Suppressor macrophage (primary cell): Measurements from ENCODE around the gene GRIP1.
A peak's percentile ranks its signal among the peaks of the same experiment; 100 is the strongest.

Experiments used
- DNase-seq, 4 experiments: peaks; one replicate each; pipeline ENCODE4 v3.0.0-alpha.2; 2020 to 2022

GRIP1 gene

DNA sequence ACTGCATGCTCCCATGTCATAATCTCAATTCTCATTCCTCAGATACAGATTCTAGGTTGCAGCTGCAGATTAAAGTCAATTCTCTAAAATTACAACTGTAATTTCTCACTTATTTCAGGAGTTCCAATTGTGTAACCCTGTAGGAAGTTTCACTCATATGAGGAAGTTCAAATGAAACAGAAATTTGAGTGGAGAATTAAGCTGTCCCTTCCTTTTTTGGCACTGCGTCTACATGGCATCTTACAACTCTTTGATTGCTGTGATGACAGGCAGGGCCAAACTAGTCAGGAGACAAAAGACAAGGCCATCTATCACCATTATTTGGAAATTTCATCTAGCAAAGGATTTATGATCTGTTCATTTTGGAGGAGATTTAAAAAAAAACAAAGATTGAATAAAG lies 13.3 kb upstream of the GRIP1 start:
- peak; percentile 46 to 81 (median 64) for DNase-seq

DNA sequence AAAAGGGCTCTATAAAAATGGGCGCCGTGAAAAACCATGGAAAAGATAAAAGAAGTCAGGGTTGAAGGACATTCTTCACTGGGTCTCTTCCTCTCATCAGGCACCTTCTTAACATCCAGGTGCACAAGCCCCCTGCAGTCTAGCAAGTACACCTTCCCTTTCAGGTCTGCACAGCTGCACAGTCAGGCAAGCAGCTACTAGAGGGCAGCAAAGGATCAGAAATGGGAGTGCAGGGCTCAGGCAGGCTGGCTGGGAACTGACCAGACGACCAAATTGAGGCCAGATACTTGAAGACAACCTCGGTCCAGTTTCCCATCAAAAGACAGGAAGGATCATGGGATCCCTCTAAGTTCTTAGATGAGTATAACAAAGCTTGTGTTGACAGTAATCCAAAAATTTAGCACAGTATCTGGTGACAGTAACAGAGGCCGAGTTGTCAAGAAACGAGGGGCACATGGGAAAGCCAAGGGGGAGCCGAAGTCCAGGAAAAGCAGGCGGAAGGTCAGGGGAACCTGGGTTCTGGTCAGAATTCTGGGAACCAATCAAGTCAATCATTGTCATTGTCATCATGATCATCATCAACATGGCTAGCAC lies 10.1 kb upstream of the GRIP1 start:
- peak; percentile 42 to 56 (median 48) for DNase-seq

- peak in 1 of 4 experiments; percentile 6 for DNase-seq
Observed at GRCh38 chr12:66684222-66684621, 5.3 kb upstream of the GRIP1 start.

GRCh38 chr12:66683822-66684221 lies 4.9 kb upstream of the GRIP1 start:
- DNase-seq = no peak

DNA sequence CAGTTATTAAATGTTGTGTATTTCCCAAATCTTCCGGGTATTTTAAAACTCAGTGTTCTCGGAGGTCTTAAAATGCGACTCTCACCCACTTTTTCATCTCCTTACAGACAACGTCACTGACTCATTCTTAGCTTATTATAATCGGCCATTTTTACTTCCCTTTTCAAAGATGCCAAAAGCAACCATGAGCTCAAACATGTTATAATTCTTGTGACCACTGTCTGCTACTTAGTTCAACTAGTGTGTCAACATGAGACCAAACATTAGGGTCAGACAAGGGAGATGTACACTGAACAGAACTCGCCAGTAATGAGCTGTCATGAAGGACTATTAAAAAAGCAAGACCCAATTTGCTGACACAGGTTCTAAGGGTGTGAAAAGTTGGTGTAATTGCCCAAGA lies 4.2 kb upstream of the GRIP1 start:
- DNase-seq = peak in 2 of 4 experiments; percentile 14 to 23

- DNase-seq = no peak
Observed at GRCh38 chr12:66679461-66680084, 697 bp upstream of the GRIP1 start.

DNA sequence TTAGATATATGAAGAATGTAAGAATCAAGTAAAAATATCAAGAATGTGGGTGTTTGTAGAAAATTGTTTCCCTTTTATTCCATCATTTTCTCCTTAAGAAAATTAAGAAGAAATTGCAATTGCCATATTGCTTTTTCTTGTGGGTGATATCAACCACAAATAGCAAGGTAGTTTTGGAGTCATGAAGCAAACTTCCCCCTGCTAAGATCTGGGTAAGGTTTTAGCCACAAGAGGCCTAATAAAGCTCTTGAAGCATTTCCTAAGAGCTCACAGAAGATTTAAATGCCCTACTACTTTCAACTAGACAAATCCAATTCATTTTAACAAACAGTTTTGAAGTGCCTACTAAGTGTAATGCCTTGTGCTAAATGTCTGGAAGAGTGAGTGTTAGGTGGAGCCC lies 2.6 kb downstream of the GRIP1 start:
- DNase-seq = no peak

DNA sequence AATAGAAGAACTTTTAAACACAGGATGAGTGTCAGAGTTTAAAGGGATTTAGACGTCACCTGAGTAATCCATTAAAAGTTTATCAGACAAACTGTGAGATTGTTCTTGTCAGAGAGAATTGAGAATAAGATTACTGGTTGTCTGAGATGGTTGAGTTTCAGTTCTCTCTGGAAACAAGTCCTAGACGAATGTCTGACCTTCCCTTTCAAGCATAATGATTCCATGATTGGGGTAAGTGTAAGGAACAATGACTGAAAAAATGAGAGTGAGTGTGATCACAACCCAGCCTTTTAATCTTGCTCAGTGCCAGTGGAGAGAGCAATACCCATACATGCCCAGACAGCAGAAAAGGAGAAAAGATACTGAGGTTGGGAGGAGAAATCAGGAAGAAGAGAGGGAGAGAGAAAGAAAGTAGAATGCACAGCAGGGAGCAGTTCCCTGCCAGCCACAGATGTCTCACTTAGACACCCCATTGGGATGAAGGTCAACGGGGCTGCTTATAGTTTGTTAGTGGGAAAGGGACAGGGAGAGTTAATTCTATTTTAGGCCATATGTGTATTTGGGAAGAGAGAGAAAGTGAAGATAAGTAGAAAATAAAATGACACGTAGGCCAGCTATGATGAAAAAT lies 4.3 kb downstream of the GRIP1 start:
- DNase-seq = no peak

DNA sequence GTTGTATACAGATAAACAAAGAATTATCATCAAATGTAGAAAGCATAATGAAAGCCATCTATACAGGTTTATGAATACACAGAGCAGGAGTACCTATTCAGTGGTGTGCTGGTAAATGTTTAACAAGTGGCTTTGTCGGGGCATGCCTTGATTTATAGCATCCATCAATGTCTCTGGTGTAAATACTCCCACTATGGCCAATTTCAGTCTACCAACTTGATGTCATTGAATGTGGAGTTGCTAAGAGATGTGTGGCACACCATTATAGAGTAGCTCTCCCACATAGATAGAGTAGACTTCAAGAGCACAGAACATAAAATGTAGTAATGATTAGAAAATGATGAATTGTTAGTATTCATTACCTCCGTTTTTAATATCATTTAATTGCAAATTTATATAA lies 9.3 kb downstream of the GRIP1 start:
- no peak for DNase-seq

DNA sequence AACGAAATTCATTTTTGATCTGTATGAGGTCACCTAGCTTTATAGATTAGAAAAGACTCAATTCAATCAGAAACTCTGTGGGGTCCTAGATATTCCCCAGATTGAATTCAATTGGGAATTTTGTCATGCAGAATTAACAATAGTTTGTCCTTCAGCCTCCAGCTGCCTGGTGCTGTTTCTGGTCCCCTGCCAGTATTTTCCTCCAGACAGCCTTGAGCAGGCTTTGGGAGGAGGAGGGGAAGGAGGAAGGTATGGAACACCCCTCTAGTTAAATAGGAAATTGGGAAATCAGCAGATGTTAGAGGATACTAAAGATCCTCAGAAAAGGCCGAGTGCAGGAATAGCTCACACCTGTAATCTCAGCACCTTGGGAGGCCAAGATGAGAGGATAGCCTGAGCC lies 10.6 kb downstream of the GRIP1 start:
- DNase-seq = no peak

DNA sequence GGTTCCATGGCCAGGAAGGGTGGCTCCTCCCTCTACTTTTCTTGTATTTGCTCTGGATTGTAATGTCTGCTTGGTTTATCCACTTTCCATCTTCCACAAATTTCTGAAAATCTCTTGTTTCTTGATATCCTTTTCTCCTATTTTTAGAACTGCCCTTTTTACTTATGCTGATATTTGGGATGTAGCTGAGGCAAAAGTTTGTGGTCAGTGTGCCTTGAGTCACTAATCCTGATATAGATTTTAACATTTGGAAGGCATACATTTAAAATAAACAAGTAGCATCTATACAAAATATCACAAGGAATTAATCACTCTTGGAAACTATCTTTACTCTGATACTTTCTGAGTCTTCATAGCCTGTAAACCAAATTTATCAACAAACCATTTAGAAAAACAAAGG lies 11.0 kb downstream of the GRIP1 start:
- DNase-seq = no peak

GRCh38 chr12:66666481-66666880 lies 12.4 kb downstream of the GRIP1 start:
- DNase-seq = no peak

GRCh38 chr12:66665435-66665985 lies 13.4 kb downstream of the GRIP1 start:
- no peak for DNase-seq

DNA sequence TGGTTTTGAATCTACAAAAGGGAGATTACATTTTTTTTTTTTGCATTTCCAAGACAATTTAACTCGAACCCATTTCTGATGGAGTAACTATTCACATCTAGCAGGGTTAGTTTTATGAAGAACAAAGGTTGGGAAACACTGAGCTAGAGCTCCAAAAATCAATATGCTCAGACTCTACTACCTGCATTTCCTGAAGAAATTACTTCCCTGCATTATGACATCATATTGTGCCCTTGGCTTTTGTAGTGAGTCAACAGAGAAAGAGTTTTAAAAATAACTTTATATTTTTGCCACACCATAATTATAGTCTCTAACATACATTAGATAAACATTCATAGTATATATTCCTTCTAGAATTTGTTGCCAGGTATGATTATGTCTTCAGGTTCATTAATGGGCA lies 14.8 kb downstream of the GRIP1 start:
- DNase-seq = no peak

- no peak for DNase-seq
Observed at GRCh38 chr12:66663611-66664010, 15.3 kb downstream of the GRIP1 start.

DNA sequence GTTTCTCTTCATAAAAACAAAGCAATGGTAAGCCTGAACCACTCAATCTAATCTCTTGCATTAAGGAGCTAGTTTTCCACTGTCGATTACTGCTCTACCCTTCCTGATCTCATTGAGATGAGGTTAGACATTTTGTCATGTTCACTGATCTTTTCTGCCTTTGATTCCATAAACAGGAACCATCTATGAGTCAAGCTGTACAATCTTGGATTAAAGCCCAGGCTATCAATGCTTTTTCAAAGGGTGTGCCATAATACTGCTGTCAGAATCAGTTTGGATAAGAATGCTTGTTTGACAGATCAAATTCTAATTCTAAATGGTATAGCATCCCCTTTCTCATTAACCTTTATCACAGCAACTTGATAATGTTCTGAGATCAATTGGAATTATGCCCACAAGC lies 16.1 kb downstream of the GRIP1 start:
- peak in 3 of 4 experiments; percentile 14 to 54 (median 19) for DNase-seq

DNA sequence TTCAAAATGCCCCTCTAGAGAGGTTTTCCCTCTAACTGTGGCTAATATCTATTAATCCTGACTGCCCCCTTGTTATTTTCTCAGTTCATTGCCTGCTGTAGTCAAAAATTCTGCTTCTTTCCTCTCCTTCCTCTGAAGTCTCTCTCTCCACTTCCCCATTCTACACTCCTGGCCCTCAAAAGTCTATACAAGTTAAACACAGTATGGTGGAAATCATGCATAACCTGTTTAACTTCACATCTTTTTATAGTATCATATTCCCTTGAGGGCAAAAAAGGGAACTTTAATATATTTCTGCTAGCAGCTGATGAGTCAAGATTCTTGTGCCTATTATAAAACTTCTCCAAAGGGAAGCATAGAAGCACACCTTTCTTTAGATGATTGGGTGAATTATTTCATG lies 16.7 kb downstream of the GRIP1 start:
- DNase-seq = peak in 2 of 4 experiments; percentile 17 to 36

DNA sequence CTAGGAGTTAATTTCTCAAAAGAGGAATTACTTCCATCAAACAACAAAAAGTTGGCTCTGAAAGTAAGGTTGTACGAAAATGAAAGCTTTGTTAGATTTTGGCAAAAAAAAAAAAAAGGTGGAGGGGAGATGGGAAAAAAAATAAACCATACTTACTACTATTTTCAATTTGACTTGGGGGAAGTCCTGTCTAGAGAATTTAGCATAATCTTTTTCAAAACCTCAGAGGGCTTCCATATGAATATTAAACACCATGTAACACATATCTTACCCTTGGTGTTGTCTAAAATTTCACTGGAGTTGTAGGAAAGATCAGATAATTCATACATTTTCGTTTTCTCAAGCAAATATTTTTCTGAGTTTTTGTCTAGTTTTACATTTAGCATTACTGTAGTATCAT lies 17.5 kb downstream of the GRIP1 start:
- DNase-seq = no peak

GRCh38 chr12:66653796-66654195 lies 25.1 kb downstream of the GRIP1 start:
- DNase-seq = no peak

DNA sequence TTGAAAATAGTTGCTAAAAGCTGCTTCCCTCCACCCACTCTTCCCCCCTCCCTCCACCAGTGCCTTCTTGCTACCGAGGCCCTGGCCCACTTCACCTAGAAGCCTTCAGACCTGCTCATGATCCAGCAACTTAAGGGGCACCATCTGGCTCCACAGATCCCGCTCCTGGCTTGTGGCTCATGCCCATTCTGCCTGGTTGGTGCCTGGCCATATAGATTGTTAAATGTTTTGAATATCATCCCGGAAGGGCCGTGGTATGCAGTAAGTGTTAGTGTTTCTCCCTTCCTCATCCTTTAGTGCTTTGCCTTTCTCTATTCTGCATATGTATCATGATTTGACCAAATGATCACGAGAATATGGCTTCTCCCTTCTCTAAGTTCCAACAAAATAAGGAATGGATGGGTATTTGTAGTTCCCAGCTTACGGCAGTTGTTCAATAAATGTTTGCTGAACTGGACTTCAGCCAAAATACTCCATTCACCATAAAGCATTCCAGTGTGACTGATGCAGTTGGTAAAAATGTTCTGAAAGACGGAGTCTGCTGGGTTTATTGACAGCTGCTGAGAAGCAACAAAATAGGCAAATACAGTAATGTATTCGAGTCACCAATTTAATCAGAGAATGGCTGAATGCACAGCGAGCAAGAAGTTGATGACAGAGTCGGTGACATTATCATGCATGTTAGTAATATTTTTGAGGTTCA lies 30.7 kb downstream of the GRIP1 start:
- no peak for DNase-seq

DNA sequence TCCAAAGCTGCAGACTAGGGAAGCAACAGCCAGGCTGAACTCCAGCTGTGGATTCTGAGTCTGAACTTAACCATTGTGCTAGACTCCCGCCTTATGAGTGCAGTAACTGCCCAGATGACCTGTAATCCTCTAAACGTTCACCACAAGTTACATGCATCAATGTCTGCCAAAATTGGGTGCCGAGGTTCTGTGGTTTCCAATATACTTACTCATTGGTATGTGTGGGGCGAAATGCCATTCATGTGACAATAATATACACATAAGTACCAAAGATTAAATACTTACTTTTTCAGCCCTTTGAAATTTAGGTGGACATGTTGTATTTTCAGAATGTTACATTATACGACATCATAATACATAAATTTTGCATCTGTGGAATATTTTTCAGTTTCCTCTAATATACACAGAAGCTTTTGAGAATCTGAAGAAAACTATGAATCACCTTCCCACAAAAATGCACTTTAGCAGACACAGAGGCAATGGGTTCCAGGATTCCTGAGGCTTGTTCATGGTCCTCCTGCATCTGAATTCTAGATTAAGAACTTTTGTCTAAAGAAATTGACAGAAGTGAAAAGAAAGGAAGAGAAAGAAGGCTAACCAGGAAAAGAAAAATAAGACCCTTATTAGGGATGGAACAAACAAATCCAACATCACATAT lies 31.7 kb downstream of the GRIP1 start:
- DNase-seq = no peak

GRCh38 chr12:66644151-66644550 lies 34.7 kb downstream of the GRIP1 start:
- no peak for DNase-seq
